Measurements from ENCODE around the gene TRMT11. TPM values are rescaled to one million over a fixed set of nuclear protein-coding genes. Genes with fewer than 3 reads are reported as not detected.

The TRMT11 gene
- total and polyA plus RNA-seq, 9 of the 15 experiments (the other 6 are each of a cell fraction or from before 2014, with no cell fraction given), result 38.8 to 88.0 (median 59.8) TPM

GRCh38 chr6:125956506-125957390 lies 29.6 kb upstream of the TRMT11 start, which contains the start of gene HINT3 (continued):
- TF ChIP-seq CTCF (IDR thresholded peaks at IDR 0.05 in 2 of 3, conservative IDR thresholded peaks at IDR 0.05 in 1 of 3; ENCODE audit: insufficient read depth in 2 of 3, low read depth in 1 of 3, low read length in 3 of 3), result peak; percentile 98 to 99 (median 99)
- TF ChIP-seq FOXJ2 (tag; IDR thresholded peaks at IDR 0.05), result 0 out of 2 replicates have a peak, but pooled peaks have one; percentile 58
- no peak for TF ChIP-seq BRCA1 (IDR thresholded peaks at IDR 0.05)
- no peak for TF ChIP-seq BRCA1 (CRISPR knock-in tag; IDR thresholded peaks at IDR 0.05)
- TF ChIP-seq RBM15 (IDR thresholded peaks at IDR 0.05; ENCODE audit: insufficient read depth, low read length), result no peak
- TF ChIP-seq ZNF507 (tag; conservative IDR thresholded peaks at IDR 0.05), result no peak
- TF ChIP-seq MEF2D (tag; conservative IDR thresholded peaks at IDR 0.05; ENCODE audit: low read depth), result no peak
- no peak for TF ChIP-seq ETS2 (tag; IDR thresholded peaks at IDR 0.05; ENCODE audit: borderline replicate concordance, poor library complexity, severe bottlenecking)
- TF ChIP-seq NCOA2 (IDR thresholded peaks at IDR 0.05; ENCODE audit: partially characterized antibody in 2 of 2), result no peak
- peak; percentile 32; the same call in 1 of the 2 replicates for TF ChIP-seq ZKSCAN1 (IDR thresholded peaks at IDR 0.05; ENCODE audit: low read depth, low read length)
- TF ChIP-seq PHF20 (IDR thresholded peaks at IDR 0.05; ENCODE audit: partially characterized antibody), result peak; percentile 87
- TF ChIP-seq ZNF407 (IDR thresholded peaks at IDR 0.05; ENCODE audit: low read depth), result no peak; the same call in 1 of the 2 replicates
- TF ChIP-seq ZNF282 (CRISPR knock-in tag; IDR thresholded peaks at IDR 0.05), result no peak
- no peak; the same call in 1 of the 2 replicates for TF ChIP-seq ZBED1 (IDR thresholded peaks at IDR 0.05)
- TF ChIP-seq SMARCA5 (IDR thresholded peaks at IDR 0.05), result no peak; the same call in 1 of the 2 replicates
- no peak for TF ChIP-seq CEBPB (tag; IDR thresholded peaks at IDR 0.05)
- TF ChIP-seq HNRNPLL (IDR thresholded peaks at IDR 0.05; ENCODE audit: low read depth, low read length, poor library complexity, severe bottlenecking), result peak; percentile 69
- TF ChIP-seq GATA2 (CRISPR knock-in tag; IDR thresholded peaks at IDR 0.05), result no peak
- peak; percentile 63 for TF ChIP-seq BHLHE40 (IDR thresholded peaks at IDR 0.05; ENCODE audit: low read length)

Data from K562 (cell line).